ENCODE measurements around the gene SMIM33. TPM values are rescaled to one million over a fixed set of nuclear protein-coding genes. Genes with fewer than 3 reads are reported as not detected.
"Not testable (repeated sequence)": the region's sequence is repeated elsewhere in the genome, so short reads cannot be mapped to it uniquely, and the experiment has no call there.

SMIM33 gene
- total and polyA plus RNA-seq, 2 donors: 0.05 to 0.28 TPM

- H3K9me3 ChIP-seq (ENCODE audit: control insufficient read depth in 2 of 2, insufficient read depth in 1 of 2, low read length in 1 of 2): no peaks in the 10 kb centered on the region
- H3K27ac ChIP-seq (ENCODE audit: low read depth in 1 of 2, low read length in 1 of 2): no peak overlapping the region
- H3K4me3 ChIP-seq (ENCODE audit: low read length in 2 of 2): no peak overlapping the region
- no peaks in the 10 kb centered on the region for H3K27me3 ChIP-seq (ENCODE audit: control insufficient read depth in 2 of 2, insufficient read depth in 1 of 2, low read length in 1 of 2)
- peaks cover 11 to 32% of the 10 kb centered on the region in 2 donors for H3K4me1 ChIP-seq (ENCODE audit: control insufficient read depth in 2 of 2, insufficient read depth in 2 of 2, low read length in 2 of 2)
- DNase-seq (ENCODE audit: low read depth in 6 of 9, low spot score in 9 of 9): peak in 1 of 9 donors; percentile 22
- WGBS: 91% methylated on average over 6 of the region's 6 CpGs
- H3K36me3 ChIP-seq (ENCODE audit: control insufficient read depth in 2 of 2, insufficient read depth in 2 of 2, low read length in 1 of 2): no peaks in the 10 kb centered on the region
Measured at GRCh38 chr5:139512786-139513390, 42.1 kb downstream of the SMIM33 start.

- H3K36me3 ChIP-seq (ENCODE audit: control insufficient read depth in 2 of 2, insufficient read depth in 2 of 2, low read length in 1 of 2); H3K27me3 ChIP-seq (ENCODE audit: control insufficient read depth in 2 of 2, insufficient read depth in 1 of 2, low read length in 1 of 2); H3K27ac ChIP-seq (ENCODE audit: low read depth in 1 of 2, low read length in 1 of 2); H3K9me3 ChIP-seq (ENCODE audit: control insufficient read depth in 2 of 2, insufficient read depth in 1 of 2, low read length in 1 of 2); H3K4me3 ChIP-seq (ENCODE audit: low read length in 2 of 2): not testable (repeated sequence)
- WGBS: 83% methylated on average over 5 of the region's 5 CpGs
- peaks cover 15 to 36% of the 10 kb centered on the region in 2 donors for H3K4me1 ChIP-seq (ENCODE audit: control insufficient read depth in 2 of 2, insufficient read depth in 2 of 2, low read length in 2 of 2)
- peak; percentile 44 to 85 (median 63) for DNase-seq (ENCODE audit: low read depth in 6 of 9, low spot score in 9 of 9)
Measured at GRCh38 chr5:139513434-139513833, 42.6 kb downstream of the SMIM33 start.

DNA sequence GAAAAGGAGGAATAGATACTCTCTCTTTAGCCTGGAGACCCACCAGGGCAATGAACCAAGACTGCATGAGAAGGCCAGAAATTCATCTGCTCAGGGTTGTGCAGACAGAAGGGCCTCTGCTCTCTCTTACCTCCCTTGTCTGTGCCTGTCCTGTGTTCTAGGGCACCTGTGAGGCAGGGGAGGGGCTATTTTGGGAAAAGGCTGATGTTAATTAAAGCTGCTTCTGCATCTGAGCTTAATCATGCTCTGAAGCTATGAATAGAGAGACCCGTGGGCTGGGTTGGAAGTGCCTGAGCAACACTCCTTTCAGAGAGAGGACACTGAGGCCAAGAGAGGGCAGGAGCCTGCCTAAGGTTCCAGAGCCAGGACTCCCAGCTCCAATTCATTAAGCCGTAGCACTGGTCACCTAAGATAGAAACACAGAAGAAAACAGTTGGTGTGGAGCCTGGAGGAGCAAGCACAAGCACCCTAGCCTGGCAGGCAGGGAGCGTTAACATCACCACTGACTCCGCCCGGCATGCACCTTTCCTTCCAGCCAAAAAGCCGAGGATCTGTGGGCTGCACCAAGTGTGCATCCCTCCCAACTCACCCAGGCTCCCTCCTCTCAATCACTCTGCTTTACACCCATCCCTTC lies 43.2 kb downstream of the SMIM33 start:
- no peak for DNase-seq (ENCODE audit: low read depth in 6 of 9, low spot score in 9 of 9)
- Histone ChIP-seq H3K4me3 (ENCODE audit: low read length in 2 of 2) (no peak overlapping the region), H3K36me3 (ENCODE audit: control insufficient read depth in 2 of 2, insufficient read depth in 2 of 2, low read length in 1 of 2) (no peaks in the 10 kb centered on the region), H3K9me3 (ENCODE audit: control insufficient read depth in 2 of 2, insufficient read depth in 1 of 2, low read length in 1 of 2) (no peaks in the 10 kb centered on the region), H3K27ac (ENCODE audit: low read depth in 1 of 2, low read length in 1 of 2) (no peak overlapping the region), H3K27me3 (ENCODE audit: control insufficient read depth in 2 of 2, insufficient read depth in 1 of 2, low read length in 1 of 2) (peaks cover 0 to 4% of the 10 kb centered on the region in 2 donors), H3K4me1 (ENCODE audit: control insufficient read depth in 2 of 2, insufficient read depth in 2 of 2, low read length in 2 of 2) (peaks cover 15 to 36% of the 10 kb centered on the region in 2 donors)
- 94% methylated on average over 6 of the region's 6 CpGs for WGBS

- peaks cover 0 to 4% of the 10 kb centered on the region in 2 donors for H3K27me3 ChIP-seq (ENCODE audit: control insufficient read depth in 2 of 2, insufficient read depth in 1 of 2, low read length in 1 of 2)
- 92% methylated on average over 2 of the region's 2 CpGs for WGBS
- DNase-seq (ENCODE audit: low read depth in 6 of 9, low spot score in 9 of 9): no peak
- no peaks in the 10 kb centered on the region for H3K9me3 ChIP-seq (ENCODE audit: control insufficient read depth in 2 of 2, insufficient read depth in 1 of 2, low read length in 1 of 2)
- peaks cover 15 to 36% of the 10 kb centered on the region in 2 donors for H3K4me1 ChIP-seq (ENCODE audit: control insufficient read depth in 2 of 2, insufficient read depth in 2 of 2, low read length in 2 of 2)
- H3K27ac ChIP-seq (ENCODE audit: low read depth in 1 of 2, low read length in 1 of 2): no peak overlapping the region
- no peak overlapping the region for H3K4me3 ChIP-seq (ENCODE audit: low read length in 2 of 2)
- H3K36me3 ChIP-seq (ENCODE audit: control insufficient read depth in 2 of 2, insufficient read depth in 2 of 2, low read length in 1 of 2): no peaks in the 10 kb centered on the region
Measured at GRCh38 chr5:139514486-139514856, 43.7 kb downstream of the SMIM33 start.

GRCh38 chr5:139517683-139518564 lies 47.1 kb downstream of the SMIM33 start:
- peak; percentile 54 to 94 (median 88) for DNase-seq (ENCODE audit: low read depth in 6 of 9, low spot score in 9 of 9)
- Histone ChIP-seq H3K27me3 (ENCODE audit: control insufficient read depth in 2 of 2, insufficient read depth in 1 of 2, low read length in 1 of 2) (peaks cover 0 to 4% of the 10 kb centered on the region in 2 donors), H3K4me1 (ENCODE audit: control insufficient read depth in 2 of 2, insufficient read depth in 2 of 2, low read length in 2 of 2) (peaks cover 8 to 19% of the 10 kb centered on the region in 2 donors), H3K36me3 (ENCODE audit: control insufficient read depth in 2 of 2, insufficient read depth in 2 of 2, low read length in 1 of 2) (no peaks in the 10 kb centered on the region), H3K4me3 (ENCODE audit: low read length in 2 of 2) (peak overlapping the region; percentile 62 to 64), H3K27ac (ENCODE audit: low read depth in 1 of 2, low read length in 1 of 2) (peak overlapping the region; percentile 64 to 84), H3K9me3 (ENCODE audit: control insufficient read depth in 2 of 2, insufficient read depth in 1 of 2, low read length in 1 of 2) (no peaks in the 10 kb centered on the region)
- 9% methylated on average over 56 of the region's 56 CpGs for WGBS

Other genes with a start within 250 kb of the SMIM33 start
- 378 TPM for gene MATR3, start 177.3 kb upstream of the SMIM33 start, total RNA-seq
- 253 TPM for gene MATR3, start 177.3 kb upstream of the SMIM33 start, polyA plus RNA-seq
- 108 TPM for gene PAIP2, start 129.2 kb upstream of the SMIM33 start, total RNA-seq
- 155 TPM for gene PAIP2, start 129.2 kb upstream of the SMIM33 start, polyA plus RNA-seq
- 1.1 TPM for gene SLC23A1, start 87.7 kb upstream of the SMIM33 start, total RNA-seq
- gene SLC23A1, start 87.7 kb upstream of the SMIM33 start, polyA plus RNA-seq: 5.4 TPM
- 400 TPM for gene MZB1, start 81.1 kb upstream of the SMIM33 start, total RNA-seq
- gene MZB1, start 81.1 kb upstream of the SMIM33 start, polyA plus RNA-seq: 380 TPM
- 0.76 TPM for gene PROB1, start 75.9 kb upstream of the SMIM33 start, total RNA-seq
- gene PROB1, start 75.9 kb upstream of the SMIM33 start, polyA plus RNA-seq: 1.0 TPM
- gene SPATA24, start 66.9 kb upstream of the SMIM33 start, total RNA-seq: 5.8 TPM
- 6.6 TPM for gene SPATA24, start 66.9 kb upstream of the SMIM33 start, polyA plus RNA-seq
- gene DNAJC18, start 31.5 kb upstream of the SMIM33 start, total RNA-seq: 4.3 TPM
- 4.3 TPM for gene DNAJC18, start 31.5 kb upstream of the SMIM33 start, polyA plus RNA-seq
- gene ECSCR, start 8.3 kb upstream of the SMIM33 start, total RNA-seq: 8.7 TPM
- gene ECSCR, start 8.3 kb upstream of the SMIM33 start, polyA plus RNA-seq: 12.2 TPM
- 21.3 TPM for gene STING1, start 11.8 kb downstream of the SMIM33 start, total RNA-seq
- gene STING1, start 11.8 kb downstream of the SMIM33 start, polyA plus RNA-seq: 58.3 TPM
- gene UBE2D2, start 90.3 kb downstream of the SMIM33 start, total RNA-seq: 147 TPM
- gene UBE2D2, start 90.3 kb downstream of the SMIM33 start, polyA plus RNA-seq: 150 TPM
- gene CXXC5, start 177.3 kb downstream of the SMIM33 start, total RNA-seq: 73.2 TPM
- gene CXXC5, start 177.3 kb downstream of the SMIM33 start, polyA plus RNA-seq: 47.9 TPM

All from thymus (tissue), 11 donors.